ENCODE results near the gene NXPH1.

DNA sequence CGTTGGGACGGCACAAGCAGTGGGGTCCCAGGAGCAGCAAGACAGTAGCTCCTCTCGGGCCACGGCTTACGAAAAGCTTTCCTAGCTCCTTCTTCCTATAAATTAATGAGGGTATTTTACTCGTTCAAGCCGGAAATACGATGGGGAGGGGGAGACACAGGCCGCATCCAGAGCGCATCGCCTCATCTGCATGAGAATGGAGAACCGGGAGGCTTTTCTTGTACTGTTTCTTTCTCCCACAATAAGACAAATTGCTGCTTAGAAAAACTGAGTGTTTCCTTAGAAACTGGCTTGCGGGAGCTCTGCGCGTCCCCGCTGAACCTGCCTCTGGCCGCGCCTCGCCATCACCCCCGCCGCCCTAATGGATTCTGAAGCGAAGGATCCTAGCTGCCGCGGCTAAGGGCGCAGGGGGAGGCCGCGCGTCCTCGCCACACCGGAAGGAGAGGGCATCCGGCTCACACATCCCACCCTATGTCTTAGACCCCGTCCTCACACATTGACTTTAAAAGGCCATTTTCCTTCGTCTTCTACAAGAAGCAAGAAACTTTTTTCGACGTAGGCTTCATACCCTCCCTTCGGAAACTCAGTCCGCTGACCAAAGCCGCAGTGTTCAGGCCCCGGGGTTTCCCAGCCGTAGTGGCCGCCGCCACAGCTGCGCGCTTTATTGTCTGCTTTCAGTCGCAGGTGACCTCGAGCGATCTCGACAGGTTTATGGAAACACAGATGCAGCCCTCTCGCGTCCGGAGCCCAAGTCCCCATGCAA lies 8.8 kb downstream of the NXPH1 start:
- TF ChIP-seq FOXK2 (IDR thresholded peaks at IDR 0.05) = no peak
- TF ChIP-seq FOXA1 (IDR thresholded peaks at IDR 0.05) = no peak
- TF ChIP-seq FOXM1 (IDR thresholded peaks at IDR 0.05; ENCODE audit: borderline replicate concordance) = no peak
- TF ChIP-seq TARDBP (IDR thresholded peaks at IDR 0.05) = no peak
- TF ChIP-seq SUZ12 (IDR thresholded peaks at IDR 0.05) = no peak
